Activated B cell treated with CpG ODN at 0.5 μM for 24 hours (primary cell): ENCODE data around the gene EEF2K. TPM values are rescaled to one million over a fixed set of nuclear protein-coding genes. Genes with fewer than 3 reads are reported as not detected.

ENCODE experiments used
- ATAC-seq: fragments of 200-7000 bp; cut with Tn5 transposase; one replicate; pipeline ENCODE4 v1.10.0; 2021; ENCODE audit warnings: low read depth, mild to moderate bottlenecking, moderate library complexity
- CTCF ChIA-PET: fragments of 350-600 bp; sonication (Branson Sonifier 250); formaldehyde crosslinking; loops from one replicate; lab custom pipeline; 2021; ENCODE audit warnings: antibody characterized with exemption; lab: Charles Lee
- POLR2A ChIA-PET: fragments of 350-600 bp; sonication (Branson Sonifier 250); formaldehyde crosslinking; loops from one replicate; lab custom pipeline; 2021; ENCODE audit warnings: antibody characterized with exemption; lab: Charles Lee
- DNase-seq: peaks from one replicate; pipeline ENCODE4 v3.0.0; 2022
- H3K27ac Mint-ChIP-seq: one replicate; pipeline ENCODE4 v1.8.0; 2020; ENCODE audit warnings: mixed read lengths
- H3K27me3 Mint-ChIP-seq: one replicate; pipeline ENCODE4 v1.8.0; 2021; ENCODE audit warnings: mixed read lengths
- H3K36me3 Mint-ChIP-seq: one replicate; pipeline ENCODE4 v1.8.0; 2021; ENCODE audit warnings: low read depth, mixed read lengths
- H3K4me1 Mint-ChIP-seq: one replicate; pipeline ENCODE4 v1.8.0; 2021; ENCODE audit warnings: mixed read lengths
- H3K4me3 Mint-ChIP-seq: one replicate; pipeline ENCODE4 v1.8.0; 2020; ENCODE audit warnings: mild to moderate bottlenecking, mixed read lengths
- H3K9me3 Mint-ChIP-seq: one replicate; pipeline ENCODE4 v1.8.0; 2020; ENCODE audit warnings: mixed read lengths
- CTCF ChIP-seq: fragments of 200-600 bp; IDR thresholded peaks from one replicate; pipeline ENCODE4 v1.8.0; 2022; ENCODE audit warnings: antibody characterized with exemption, mild to moderate bottlenecking
- intact Hi-C: fragments of 100-400 bp; cut with micrococcal nuclease; formaldehyde crosslinking; loops from one replicate; pipeline ENCODE4 v1.15.1; 2024
- total RNA-seq: library from RNA; stranded (reverse); gene quantifications from 2 replicates; pipeline ENCODE4 v1.2.3, GENCODE V29; 2022

The EEF2K gene
- total RNA-seq, 1 donor from 2014 or later: 29.7 TPM

GRCh38 chr16:22278441-22279230, 72.6 kb downstream of the EEF2K start:
- no peaks in the 10 kb centered on the region for H3K4me1 Mint-ChIP-seq
- POLR2A ChIA-PET: interaction anchor here (0.6 kb wide), 1 partner anchor 33 kb away, joined by 3 read pairs; no protein-coding TSS in a partner anchor
- ATAC-seq (no peak), DNase-seq (no peak)
- no peaks in the 10 kb centered on the region for H3K27me3 Mint-ChIP-seq
- H3K36me3 Mint-ChIP-seq: peaks cover 53% of the 10 kb centered on the region
- TF ChIP-seq CTCF: no peak
- no peak overlapping the region for H3K4me3 Mint-ChIP-seq
- H3K27ac Mint-ChIP-seq: no peak overlapping the region
- intact Hi-C loops: no loop called here
- CTCF ChIA-PET: interaction anchor here (0.6 kb wide), 1 partner anchor 73 kb away, joined by 3 read pairs; the partner anchor contains the start of gene EEF2K
- H3K9me3 Mint-ChIP-seq: no peaks in the 10 kb centered on the region

GRCh38 chr16:22282254-22282892, 76.3 kb downstream of the EEF2K start:
- intact Hi-C loops: no loop called here
- DNase-seq: no peak
- no peaks in the 10 kb centered on the region for H3K4me1 Mint-ChIP-seq
- H3K36me3 Mint-ChIP-seq: peaks cover 61% of the 10 kb centered on the region
- no peak overlapping the region for H3K27ac Mint-ChIP-seq
- no peaks in the 10 kb centered on the region for H3K27me3 Mint-ChIP-seq
- no peak overlapping the region for H3K4me3 Mint-ChIP-seq
- ChIA-PET CTCF (no interaction called here), POLR2A (no interaction called here)
- no peak for ATAC-seq
- no peak for TF ChIP-seq CTCF
- no peaks in the 10 kb centered on the region for H3K9me3 Mint-ChIP-seq

- DNase-seq: no peak
- POLR2A ChIA-PET: no interaction called here
- CTCF ChIA-PET: no interaction called here
- H3K4me1 Mint-ChIP-seq: no peaks in the 10 kb centered on the region
- intact Hi-C loops: no loop called here
- H3K27ac Mint-ChIP-seq: no peak overlapping the region
- peaks cover 46% of the 10 kb centered on the region for H3K36me3 Mint-ChIP-seq
- H3K9me3 Mint-ChIP-seq: no peaks in the 10 kb centered on the region
- no peaks in the 10 kb centered on the region for H3K27me3 Mint-ChIP-seq
- ATAC-seq: no peak
- H3K4me3 Mint-ChIP-seq: no peak overlapping the region
- no peak for TF ChIP-seq CTCF
These were observed 78.6 kb downstream of the EEF2K start for GRCh38 chr16:22284637-22285036.

GRCh38 chr16:22285080-22285479, 79.0 kb downstream of the EEF2K start:
- intact Hi-C loops: no loop called here
- DNase-seq (no peak), ATAC-seq (no peak)
- ChIA-PET POLR2A (interaction anchor here (0.7 kb wide), 1 partner anchor 276 kb away, joined by 9 read pairs; no protein-coding TSS in a partner anchor), CTCF (no interaction called here)
- H3K9me3 Mint-ChIP-seq: no peaks in the 10 kb centered on the region
- no peaks in the 10 kb centered on the region for H3K4me1 Mint-ChIP-seq
- H3K27ac Mint-ChIP-seq: no peak overlapping the region
- H3K4me3 Mint-ChIP-seq: no peak overlapping the region
- TF ChIP-seq CTCF: no peak
- peaks cover 42% of the 10 kb centered on the region for H3K36me3 Mint-ChIP-seq
- no peaks in the 10 kb centered on the region for H3K27me3 Mint-ChIP-seq

GRCh38 chr16:22291020-22291419, 84.9 kb downstream of the EEF2K start:
- H3K27ac Mint-ChIP-seq: no peak overlapping the region
- DNase-seq (no peak), ATAC-seq (no peak)
- no peak overlapping the region for H3K4me3 Mint-ChIP-seq
- no peaks in the 10 kb centered on the region for H3K27me3 Mint-ChIP-seq
- no peak for TF ChIP-seq CTCF
- POLR2A ChIA-PET: no interaction called here
- H3K4me1 Mint-ChIP-seq: peaks cover under 1% of the 10 kb centered on the region
- no peaks in the 10 kb centered on the region for H3K36me3 Mint-ChIP-seq
- intact Hi-C loops: loop anchor here (10.0 kb wide), 1 partner anchor 144 kb away; no protein-coding TSS in a partner anchor
- CTCF ChIA-PET: no interaction called here
- no peaks in the 10 kb centered on the region for H3K9me3 Mint-ChIP-seq
